ENCODE results near the gene STOX2.

The STOX2 gene

DNA sequence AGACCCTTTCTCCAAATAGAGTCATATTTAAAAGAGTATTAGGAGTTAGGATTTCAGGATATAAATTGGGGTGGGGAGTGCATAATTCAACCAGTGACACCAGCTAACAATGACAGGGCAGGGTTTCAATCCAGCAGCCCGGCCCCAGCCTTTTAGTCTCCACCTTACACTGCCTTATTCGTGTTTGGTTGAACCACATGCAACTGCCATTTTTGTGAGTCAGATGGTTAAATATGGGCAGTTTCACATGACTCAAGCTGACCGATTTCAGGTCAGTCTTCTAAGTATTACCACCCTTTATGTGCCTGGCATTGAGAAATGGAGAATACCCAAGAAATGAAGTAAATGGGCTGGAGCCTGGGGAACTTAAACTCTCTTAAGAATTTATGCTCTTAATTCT is 102.8 kb downstream of the STOX2 start:
- TF ChIP-seq POLR2AphosphoS5 (IDR thresholded peaks at IDR 0.05; ENCODE audit: borderline replicate concordance, low read depth, low read length): no peak
- TF ChIP-seq FOXP2 (optimal IDR thresholded peaks at IDR 0.05; ENCODE audit: control extremely low read depth, extremely low read length, insufficient read depth): no peak
- TF ChIP-seq EZH2 (IDR thresholded peaks at IDR 0.05): no peak
- no peak for DNase-seq (ENCODE audit: low read depth, low spot score)
- H3K9ac ChIP-seq (ENCODE audit: insufficient read length): no peak overlapping the region
- H3K36me3 ChIP-seq (ENCODE audit: insufficient read depth, low read length): no peaks in the 10 kb centered on the region
- H3K4me3 ChIP-seq: no peak overlapping the region
- no peaks in the 10 kb centered on the region for H3K9me3 ChIP-seq (ENCODE audit: low read depth, low read length)
- H3K27ac ChIP-seq: no peak overlapping the region

DNA sequence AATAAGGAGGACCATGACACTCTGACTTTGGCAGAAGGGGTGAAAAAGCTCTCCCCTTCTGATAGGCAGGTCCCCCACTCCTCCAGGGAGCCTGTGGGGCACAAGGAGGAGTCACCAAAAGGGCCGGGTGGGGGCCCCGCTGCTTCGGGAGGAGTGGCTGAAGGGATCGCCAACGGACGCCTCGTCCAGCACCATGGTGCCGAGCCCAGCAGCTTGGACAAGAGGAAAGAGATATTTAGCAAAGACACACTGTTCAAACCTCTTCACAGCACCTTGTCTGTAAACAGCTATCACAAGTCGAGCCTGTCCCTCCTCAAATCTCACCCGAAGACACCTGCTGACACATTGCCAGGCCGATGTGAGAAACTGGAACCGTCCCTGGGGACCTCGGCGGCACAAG is 105.6 kb downstream of the STOX2 start:
- H3K9ac ChIP-seq (ENCODE audit: insufficient read length): no peak overlapping the region
- no peak overlapping the region for H3K27ac ChIP-seq
- no peak for DNase-seq (ENCODE audit: low read depth, low spot score)
- TF ChIP-seq FOXP2 (optimal IDR thresholded peaks at IDR 0.05; ENCODE audit: control extremely low read depth, extremely low read length, insufficient read depth) (no peak), EZH2 (IDR thresholded peaks at IDR 0.05) (no peak), POLR2AphosphoS5 (IDR thresholded peaks at IDR 0.05; ENCODE audit: borderline replicate concordance, low read depth, low read length) (no peak)
- H3K4me3 ChIP-seq: no peak overlapping the region
- no peaks in the 10 kb centered on the region for H3K36me3 ChIP-seq (ENCODE audit: insufficient read depth, low read length)
- no peaks in the 10 kb centered on the region for H3K9me3 ChIP-seq (ENCODE audit: low read depth, low read length)

DNA sequence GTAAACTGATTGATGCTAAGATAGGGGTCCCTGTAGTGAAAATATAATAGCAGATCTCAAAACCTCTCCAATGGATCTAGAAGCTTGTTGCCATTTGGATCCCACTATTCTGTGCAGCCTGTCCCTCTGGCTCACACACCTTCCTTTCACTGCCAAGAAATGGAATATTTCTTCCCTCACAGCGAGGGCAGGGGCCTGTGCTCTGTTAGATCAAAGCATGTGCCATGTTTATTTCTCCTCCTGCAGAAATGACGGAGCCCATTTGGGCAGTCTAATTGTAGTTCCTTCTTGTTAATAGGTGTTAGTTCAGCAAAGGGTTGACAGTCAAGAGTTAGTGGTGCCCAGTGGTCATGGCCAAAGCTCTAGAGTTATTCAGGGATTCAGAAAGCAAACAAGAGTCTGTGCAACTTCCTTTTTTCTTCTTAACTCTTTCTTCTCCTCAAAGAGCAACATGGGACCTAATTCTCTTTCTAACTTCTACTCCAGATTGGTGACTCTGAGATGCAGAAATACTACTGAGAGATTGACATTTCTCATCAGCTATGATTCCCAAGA is 106.8 kb downstream of the STOX2 start:
- Histone ChIP-seq H3K9me3 (ENCODE audit: low read depth, low read length) (no peaks in the 10 kb centered on the region), H3K36me3 (ENCODE audit: insufficient read depth, low read length) (no peaks in the 10 kb centered on the region), H3K27ac (no peak overlapping the region), H3K4me3 (no peak overlapping the region), H3K9ac (ENCODE audit: insufficient read length) (no peak overlapping the region)
- TF ChIP-seq EZH2 (IDR thresholded peaks at IDR 0.05) (no peak), FOXP2 (optimal IDR thresholded peaks at IDR 0.05; ENCODE audit: control extremely low read depth, extremely low read length, insufficient read depth) (no peak), POLR2AphosphoS5 (IDR thresholded peaks at IDR 0.05; ENCODE audit: borderline replicate concordance, low read depth, low read length) (no peak)
- no peak for DNase-seq (ENCODE audit: low read depth, low spot score)

DNA sequence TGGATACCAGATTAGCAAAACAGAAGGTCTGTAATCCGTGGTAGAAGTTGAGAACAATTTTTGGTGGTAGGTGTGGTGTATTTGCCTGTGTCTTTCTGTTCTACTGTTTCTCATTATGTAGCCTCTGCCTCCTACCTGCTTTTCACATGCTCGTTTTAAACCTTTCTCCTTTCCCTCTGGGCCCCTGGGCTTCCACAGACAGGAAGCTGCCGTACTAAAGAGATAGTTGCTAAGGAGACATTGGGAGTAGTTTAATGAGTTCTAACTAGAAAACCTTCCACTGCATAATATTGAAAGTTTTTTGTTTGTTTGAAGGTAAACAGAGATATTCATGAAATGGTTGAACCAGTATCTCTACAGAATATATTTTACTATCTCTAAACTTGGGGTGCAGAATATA is 107.8 kb downstream of the STOX2 start:
- no peaks in the 10 kb centered on the region for H3K9me3 ChIP-seq (ENCODE audit: low read depth, low read length)
- H3K27ac ChIP-seq: no peak overlapping the region
- peak overlapping the region; percentile 1; the same call in 1 of the 2 replicates for H3K4me3 ChIP-seq
- H3K36me3 ChIP-seq (ENCODE audit: insufficient read depth, low read length): no peaks in the 10 kb centered on the region
- DNase-seq (ENCODE audit: low read depth, low spot score): peak; percentile 37
- peak overlapping the region; percentile 15 for H3K9ac ChIP-seq (ENCODE audit: insufficient read length)
- TF ChIP-seq FOXP2 (optimal IDR thresholded peaks at IDR 0.05; ENCODE audit: control extremely low read depth, extremely low read length, insufficient read depth) (no peak), EZH2 (IDR thresholded peaks at IDR 0.05) (no peak)

DNA sequence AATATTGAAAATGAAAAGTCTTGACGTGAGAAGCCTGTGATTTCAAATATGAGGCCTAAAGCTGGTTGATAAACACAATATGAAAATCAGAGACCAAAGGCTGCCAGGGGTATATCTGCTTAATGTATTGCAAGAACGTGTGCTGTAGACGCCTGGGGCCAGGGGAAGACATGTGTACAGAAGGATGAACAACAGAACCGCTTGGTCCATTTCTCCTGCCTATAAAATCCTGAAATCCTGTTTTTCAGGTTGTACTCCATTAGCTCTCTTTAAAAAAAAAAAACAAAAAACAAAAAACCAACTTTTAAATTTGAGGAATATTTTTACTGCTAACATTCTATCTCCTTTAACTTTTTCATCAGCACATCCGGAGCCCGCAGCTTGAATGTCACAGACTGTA is 109.2 kb downstream of the STOX2 start:
- TF ChIP-seq FOXP2 (optimal IDR thresholded peaks at IDR 0.05; ENCODE audit: control extremely low read depth, extremely low read length, insufficient read depth): no peak
- TF ChIP-seq POLR2AphosphoS5 (IDR thresholded peaks at IDR 0.05; ENCODE audit: borderline replicate concordance, low read depth, low read length): no peak
- TF ChIP-seq EZH2 (IDR thresholded peaks at IDR 0.05): no peak
- DNase-seq (ENCODE audit: low read depth, low spot score): no peak
- H3K9ac ChIP-seq (ENCODE audit: insufficient read length): no peak overlapping the region

DNA sequence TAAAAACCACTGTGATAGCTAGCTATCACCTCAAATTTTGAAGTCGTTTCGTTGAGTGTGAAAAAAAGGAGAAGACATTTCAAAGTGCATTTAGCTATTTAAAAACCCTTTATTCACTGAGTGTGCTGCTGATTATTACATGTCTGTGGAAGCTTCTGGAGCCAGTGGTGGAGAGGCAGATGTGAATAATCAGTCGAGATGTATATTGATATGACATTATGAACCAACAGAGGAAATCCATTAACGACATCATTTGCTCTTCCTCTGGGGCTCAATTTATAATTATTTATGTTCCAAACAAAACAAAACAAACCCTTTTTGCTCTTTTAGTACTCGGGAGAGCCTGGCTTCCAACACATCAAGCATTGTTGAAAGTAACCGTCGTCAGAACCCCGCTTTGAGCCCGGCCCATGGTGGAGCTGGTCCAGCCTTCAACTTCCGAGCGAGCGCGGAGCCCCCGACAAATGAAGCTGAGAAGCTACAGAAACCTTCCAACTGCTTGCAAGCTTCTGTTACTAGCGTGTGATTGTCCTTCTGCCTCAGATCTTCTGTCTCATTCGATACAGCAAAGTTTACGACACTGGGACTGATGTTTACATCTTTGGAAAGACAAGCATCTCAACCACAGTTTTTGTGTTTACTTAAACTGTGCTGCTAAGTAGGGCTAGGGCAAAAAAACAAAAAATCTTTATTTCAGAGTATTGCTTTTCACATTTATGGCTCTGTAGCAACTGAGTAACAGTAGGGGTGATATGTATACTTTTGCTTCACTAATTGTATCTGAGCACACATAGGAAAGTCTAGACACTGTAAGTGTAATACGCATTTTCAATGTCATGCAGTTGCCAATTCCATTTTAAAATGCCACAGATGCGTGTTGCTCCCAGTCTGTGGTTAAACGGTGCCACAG is 111.9 kb downstream of the STOX2 start:
- no peak for TF ChIP-seq EZH2 (IDR thresholded peaks at IDR 0.05)
- TF ChIP-seq POLR2AphosphoS5 (IDR thresholded peaks at IDR 0.05; ENCODE audit: borderline replicate concordance, low read depth, low read length): no peak
- no peak for TF ChIP-seq FOXP2 (optimal IDR thresholded peaks at IDR 0.05; ENCODE audit: control extremely low read depth, extremely low read length, insufficient read depth)
- H3K4me3 ChIP-seq: no peak overlapping the region
- no peak overlapping the region for H3K9ac ChIP-seq (ENCODE audit: insufficient read length)
- no peak overlapping the region for H3K27ac ChIP-seq
- H3K36me3 ChIP-seq (ENCODE audit: insufficient read depth, low read length): no peaks in the 10 kb centered on the region
- H3K9me3 ChIP-seq (ENCODE audit: low read depth, low read length): no peaks in the 10 kb centered on the region
- no peak for DNase-seq (ENCODE audit: low read depth, low spot score)

More for the DNA sequence above, 109.2 kb downstream of the STOX2 start:
- Histone ChIP-seq H3K27ac (no peak overlapping the region; the same call in 1 of the 2 replicates), H3K4me3 (no peak overlapping the region), H3K36me3 (ENCODE audit: insufficient read depth, low read length) (no peaks in the 10 kb centered on the region), H3K9me3 (ENCODE audit: low read depth, low read length) (no peaks in the 10 kb centered on the region)

DNA sequence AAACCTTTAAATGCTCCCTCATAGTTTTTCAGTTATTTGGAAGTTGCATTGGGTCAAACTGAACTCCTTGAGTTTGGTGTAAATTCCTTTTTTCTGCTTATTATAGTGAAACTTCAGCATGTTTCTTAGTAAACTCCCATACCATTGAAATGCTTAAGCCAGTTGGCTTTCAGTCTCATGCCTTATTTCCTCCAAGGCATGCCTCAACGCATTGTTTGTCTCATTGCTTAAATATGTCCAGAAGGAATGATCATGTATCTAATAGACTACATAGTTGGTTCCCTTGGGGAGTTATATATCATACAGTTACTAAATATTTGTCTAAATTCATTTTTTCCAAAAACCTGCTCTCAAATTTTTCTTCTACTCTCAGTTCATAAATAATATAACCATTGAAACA is 114.0 kb downstream of the STOX2 start:
- no peaks in the 10 kb centered on the region for H3K9me3 ChIP-seq (ENCODE audit: low read depth, low read length)
- no peaks in the 10 kb centered on the region for H3K36me3 ChIP-seq (ENCODE audit: insufficient read depth, low read length)
- no peak for TF ChIP-seq POLR2AphosphoS5 (IDR thresholded peaks at IDR 0.05; ENCODE audit: borderline replicate concordance, low read depth, low read length)
- TF ChIP-seq EZH2 (IDR thresholded peaks at IDR 0.05): no peak
- no peak for TF ChIP-seq FOXP2 (optimal IDR thresholded peaks at IDR 0.05; ENCODE audit: control extremely low read depth, extremely low read length, insufficient read depth)
- H3K27ac ChIP-seq: peak overlapping the region; percentile 34; the same call in 1 of the 2 replicates
- H3K9ac ChIP-seq (ENCODE audit: insufficient read length): no peak overlapping the region
- DNase-seq (ENCODE audit: low read depth, low spot score): no peak
- no peak overlapping the region for H3K4me3 ChIP-seq

DNA sequence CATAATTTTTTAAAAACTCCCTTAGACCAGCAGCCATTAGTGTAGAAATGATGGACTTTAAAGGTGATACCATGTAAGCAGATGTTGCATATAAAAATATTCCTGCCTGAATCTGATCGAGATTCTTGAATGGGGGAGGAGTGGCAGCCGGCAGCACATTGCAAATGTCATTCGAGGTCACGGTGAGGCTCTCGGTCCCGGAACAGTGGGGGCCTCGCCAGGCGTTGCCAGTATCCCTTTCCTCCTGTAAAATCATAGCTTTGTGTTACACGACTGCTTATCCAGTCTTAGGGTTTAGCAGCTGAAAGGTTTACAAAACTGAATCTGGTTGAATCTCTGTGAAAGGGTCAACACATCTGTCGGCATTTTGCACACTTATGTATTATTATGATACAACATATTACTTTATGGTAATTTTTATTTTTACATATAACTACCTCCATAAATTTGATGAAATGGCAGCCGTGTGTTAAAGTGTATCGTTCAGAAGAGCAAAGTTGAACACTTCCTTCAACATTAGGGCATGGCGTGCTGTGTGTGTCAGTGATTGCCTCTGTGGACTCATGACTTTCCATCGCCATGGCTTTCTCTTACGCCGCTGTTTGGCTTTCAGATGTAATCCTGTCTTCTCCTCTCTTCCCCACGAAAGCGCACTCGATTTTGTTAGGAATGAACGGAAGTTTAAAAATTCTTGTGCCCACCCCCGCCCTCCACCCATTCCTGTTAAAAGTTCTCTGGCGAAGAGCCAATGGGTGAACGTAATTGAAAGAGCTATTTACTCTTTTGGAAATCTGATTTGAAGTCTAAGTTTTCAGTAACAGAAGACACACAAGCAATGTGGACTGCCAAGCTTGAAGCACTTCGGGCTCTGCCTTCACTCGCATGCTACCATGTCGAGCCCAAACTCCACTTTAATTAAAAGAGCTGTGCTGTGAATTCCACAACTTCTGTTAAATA is 114.8 kb downstream of the STOX2 start:
- Histone ChIP-seq H3K27ac (no peak overlapping the region), H3K9me3 (ENCODE audit: low read depth, low read length) (no peaks in the 10 kb centered on the region), H3K9ac (ENCODE audit: insufficient read length) (no peak overlapping the region), H3K4me3 (no peak overlapping the region), H3K36me3 (ENCODE audit: insufficient read depth, low read length) (no peaks in the 10 kb centered on the region)
- DNase-seq (ENCODE audit: low read depth, low spot score): no peak
- no peak for TF ChIP-seq POLR2AphosphoS5 (IDR thresholded peaks at IDR 0.05; ENCODE audit: borderline replicate concordance, low read depth, low read length)
- TF ChIP-seq FOXP2 (optimal IDR thresholded peaks at IDR 0.05; ENCODE audit: control extremely low read depth, extremely low read length, insufficient read depth): no peak
- no peak for TF ChIP-seq EZH2 (IDR thresholded peaks at IDR 0.05)

All from SK-N-MC (cell line).